HepG2 (cell line): Measurements from ENCODE around the gene POU2AF2. TPM values are rescaled to one million over a fixed set of nuclear protein-coding genes. Genes with fewer than 3 reads are reported as not detected.

Experiments
- CEBPB ChIP-seq: IDR thresholded peaks from 2 replicates; pipeline ENCODE4 v1.6.1; 2011; ENCODE audit warnings: low read depth, low read length, improper control_type of control experiment, borderline replicate concordance
- EP300 ChIP-seq, 3 experiments: sonication (generic) in 1 of 3; formaldehyde crosslinking in 1 of 3; IDR thresholded peaks; 2 replicates each; pipeline versions ENCODE4 v1.5.1 to v1.6.1; 2011 to 2020; ENCODE audit warnings: low read depth in 2 of 3, low read length in 2 of 3, borderline replicate concordance in 1 of 3, improper control_type of control experiment in 1 of 3, mild to moderate bottlenecking in 1 of 3, missing genetic modification reagents in 1 of 3, moderate library complexity in 1 of 3
- FOXP1 ChIP-seq, 2 experiments: fragments of 450-650 bp in 1 of 2; IDR thresholded peaks; 2 replicates each; pipeline ENCODE4 v1.6.1; 2017 to 2018; ENCODE audit warnings: antibody characterized with exemption in 1 of 2
- GLI4 ChIP-seq: sonication (generic); formaldehyde crosslinking; IDR thresholded peaks from 2 replicates; pipeline ENCODE4 v1.5.1; 2020; ENCODE audit warnings: missing genetic modification reagents, mild to moderate bottlenecking, moderate library complexity, borderline replicate concordance
- HDAC2 ChIP-seq: sonication (generic); formaldehyde crosslinking; IDR thresholded peaks from 2 replicates; pipeline ENCODE4 v1.4.0; 2020; ENCODE audit warnings: missing genetic modification reagents
- HNF4A ChIP-seq: sonication (generic); formaldehyde crosslinking; IDR thresholded peaks from 2 replicates; pipeline ENCODE4 v1.4.0; 2020; ENCODE audit warnings: missing genetic modification reagents
- HNF4G ChIP-seq, 2 experiments: sonication (generic) in 1 of 2; formaldehyde crosslinking in 1 of 2; IDR thresholded peaks; 2 replicates each; pipeline versions ENCODE4 v1.4.0 to v1.6.1; 2011 to 2020; ENCODE audit warnings: borderline replicate concordance in 2 of 2, low read depth in 2 of 2, mild to moderate bottlenecking in 2 of 2, low read length in 1 of 2, missing genetic modification reagents in 1 of 2, moderate library complexity in 1 of 2
- MED1 ChIP-seq: sonication (generic); formaldehyde crosslinking; IDR thresholded peaks from 2 replicates; pipeline ENCODE4 v1.4.0; 2020; ENCODE audit warnings: missing genetic modification reagents
- NFRKB ChIP-seq: fragments of 450-650 bp; IDR thresholded peaks from 2 replicates; pipeline ENCODE4 v1.6.1; 2017
- RARG ChIP-seq: sonication (generic); formaldehyde crosslinking; IDR thresholded peaks from 2 replicates; pipeline ENCODE4 v1.4.0; 2020; ENCODE audit warnings: low read depth, mild to moderate bottlenecking, missing genetic modification reagents
- RFX1 ChIP-seq: fragments of 450-650 bp; IDR thresholded peaks from 2 replicates; pipeline ENCODE4 v1.6.1; 2017
- SKI ChIP-seq: fragments of 450-650 bp; IDR thresholded peaks from one replicate; pipeline ENCODE4 v1.6.1; 2018; ENCODE audit warnings: mild to moderate bottlenecking; ENCODE audit not compliant: partially characterized antibody
- SMAD9 ChIP-seq: sonication (generic); formaldehyde crosslinking; IDR thresholded peaks from 2 replicates; pipeline ENCODE4 v1.5.1; 2020; ENCODE audit warnings: mild to moderate bottlenecking, missing genetic modification reagents
- SOX6 ChIP-seq, 2 experiments: fragments of 450-650 bp in 1 of 2; sonication (generic) in 1 of 2; formaldehyde crosslinking in 1 of 2; IDR thresholded peaks; 2 replicates each; pipeline versions ENCODE4 v1.4.0 to v1.6.1; 2017 to 2020; ENCODE audit warnings: antibody characterized with exemption in 1 of 2, mild to moderate bottlenecking in 1 of 2, missing genetic modification reagents in 1 of 2
- TBX2 ChIP-seq: sonication (generic); formaldehyde crosslinking; IDR thresholded peaks from 2 replicates; pipeline ENCODE4 v1.5.0; 2020; ENCODE audit warnings: missing genetic modification reagents, mild to moderate bottlenecking, borderline replicate concordance
- TGIF2 ChIP-seq: IDR thresholded peaks from 2 replicates; pipeline ENCODE4 v1.6.1; 2016; ENCODE audit warnings: control low read depth, missing compliant biosample characterization
- polyA plus RNA-seq, 8 experiments: library from polyadenylated mRNA; depleted of rRNA in 3 of 8; stranded (reverse) in 7 of 8; unstranded in 1 of 8; fragments of >200 nt; fragmentation: Illumina TruSeq in 4 of 8; extraction: Trizol in 4 of 8; gene quantifications; 2 replicates each; pipeline versions ENCODE4 v1.2.1 to v1.2.3, GENCODE V29; 2011 to 2016; ENCODE audit warnings: low read depth in 4 of 8, missing spikeins in 1 of 8, mixed read lengths in 1 of 8; ENCODE audit not compliant: insufficient read depth in 1 of 8
- total RNA-seq, 5 experiments: library from RNA; depleted of rRNA; stranded (reverse); fragments of >200 nt; fragmentation: Illumina TruSeq; extraction: Trizol; gene quantifications; 2 replicates each; pipeline ENCODE4 v1.2.3, GENCODE V29; 2016; ENCODE audit warnings: low read depth in 1 of 5
- TF ChIP-seq, protein P1 (sequence below): sonication (generic); formaldehyde crosslinking; IDR thresholded peaks from 2 replicates; pipeline ENCODE4 v1.9.0; 2021; ENCODE audit warnings: missing genetic modification reagents, borderline replicate concordance
- TF ChIP-seq, protein P2 (sequence below): sonication (generic); formaldehyde crosslinking; IDR thresholded peaks from 2 replicates; pipeline ENCODE4 v1.4.0; 2020; ENCODE audit warnings: mild to moderate bottlenecking, missing genetic modification reagents

POU2AF2 gene
- total and polyA plus RNA-seq, 2 of the 13 experiments (the other 11 are each of a cell fraction or from before 2014, with no cell fraction given): 0.11 TPM; not detected in 1

- TF ChIP-seq, protein P1, sequence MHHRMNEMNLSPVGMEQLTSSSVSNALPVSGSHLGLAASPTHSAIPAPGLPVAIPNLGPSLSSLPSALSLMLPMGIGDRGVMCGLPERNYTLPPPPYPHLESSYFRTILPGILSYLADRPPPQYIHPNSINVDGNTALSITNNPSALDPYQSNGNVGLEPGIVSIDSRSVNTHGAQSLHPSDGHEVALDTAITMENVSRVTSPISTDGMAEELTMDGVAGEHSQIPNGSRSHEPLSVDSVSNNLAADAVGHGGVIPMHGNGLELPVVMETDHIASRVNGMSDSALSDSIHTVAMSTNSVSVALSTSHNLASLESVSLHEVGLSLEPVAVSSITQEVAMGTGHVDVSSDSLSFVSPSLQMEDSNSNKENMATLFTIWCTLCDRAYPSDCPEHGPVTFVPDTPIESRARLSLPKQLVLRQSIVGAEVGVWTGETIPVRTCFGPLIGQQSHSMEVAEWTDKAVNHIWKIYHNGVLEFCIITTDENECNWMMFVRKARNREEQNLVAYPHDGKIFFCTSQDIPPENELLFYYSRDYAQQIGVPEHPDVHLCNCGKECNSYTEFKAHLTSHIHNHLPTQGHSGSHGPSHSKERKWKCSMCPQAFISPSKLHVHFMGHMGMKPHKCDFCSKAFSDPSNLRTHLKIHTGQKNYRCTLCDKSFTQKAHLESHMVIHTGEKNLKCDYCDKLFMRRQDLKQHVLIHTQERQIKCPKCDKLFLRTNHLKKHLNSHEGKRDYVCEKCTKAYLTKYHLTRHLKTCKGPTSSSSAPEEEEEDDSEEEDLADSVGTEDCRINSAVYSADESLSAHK (CRISPR knock-in tag): no peak
- peak; percentile 37; the same call in 1 of the 2 replicates for TF ChIP-seq MED1 (CRISPR knock-in tag)
- peak; percentile 40 to 47; a peak in 1 of 4 replicates for TF ChIP-seq EP300 (IDR thresholded peaks at IDR 0.05; ENCODE audit: low read depth in 2 of 2, low read length in 2 of 2)
- no peak for TF ChIP-seq EP300 (CRISPR knock-in tag; IDR thresholded peaks at IDR 0.05; ENCODE audit: borderline replicate concordance)
- no peak for TF ChIP-seq CEBPB
- TF ChIP-seq HDAC2: 0 out of 2 replicates have a peak, but pooled peaks have one; percentile 16
- peak; percentile 71 for TF ChIP-seq RFX1
- TF ChIP-seq GLI4: no peak
- TF ChIP-seq SKI: no peak
- TF ChIP-seq HNF4A (CRISPR knock-in tag): peak; percentile 88
- TF ChIP-seq RARG (CRISPR knock-in tag): no peak
- TF ChIP-seq FOXP1 (IDR thresholded peaks at IDR 0.05): peak; percentile 86
- peak; percentile 88 for TF ChIP-seq FOXP1 (CRISPR knock-in tag; IDR thresholded peaks at IDR 0.05)
- no peak for TF ChIP-seq SOX6 (IDR thresholded peaks at IDR 0.05)
- peak; percentile 51; the same call in 1 of the 2 replicates for TF ChIP-seq SOX6 (CRISPR knock-in tag; IDR thresholded peaks at IDR 0.05)
- peak; percentile 75 for TF ChIP-seq HNF4G (IDR thresholded peaks at IDR 0.05; ENCODE audit: borderline replicate concordance, low read depth, low read length)
- no peak; the same call in 1 of the 2 replicates for TF ChIP-seq HNF4G (CRISPR knock-in tag; IDR thresholded peaks at IDR 0.05; ENCODE audit: borderline replicate concordance, low read depth)
- TF ChIP-seq, protein P2, sequence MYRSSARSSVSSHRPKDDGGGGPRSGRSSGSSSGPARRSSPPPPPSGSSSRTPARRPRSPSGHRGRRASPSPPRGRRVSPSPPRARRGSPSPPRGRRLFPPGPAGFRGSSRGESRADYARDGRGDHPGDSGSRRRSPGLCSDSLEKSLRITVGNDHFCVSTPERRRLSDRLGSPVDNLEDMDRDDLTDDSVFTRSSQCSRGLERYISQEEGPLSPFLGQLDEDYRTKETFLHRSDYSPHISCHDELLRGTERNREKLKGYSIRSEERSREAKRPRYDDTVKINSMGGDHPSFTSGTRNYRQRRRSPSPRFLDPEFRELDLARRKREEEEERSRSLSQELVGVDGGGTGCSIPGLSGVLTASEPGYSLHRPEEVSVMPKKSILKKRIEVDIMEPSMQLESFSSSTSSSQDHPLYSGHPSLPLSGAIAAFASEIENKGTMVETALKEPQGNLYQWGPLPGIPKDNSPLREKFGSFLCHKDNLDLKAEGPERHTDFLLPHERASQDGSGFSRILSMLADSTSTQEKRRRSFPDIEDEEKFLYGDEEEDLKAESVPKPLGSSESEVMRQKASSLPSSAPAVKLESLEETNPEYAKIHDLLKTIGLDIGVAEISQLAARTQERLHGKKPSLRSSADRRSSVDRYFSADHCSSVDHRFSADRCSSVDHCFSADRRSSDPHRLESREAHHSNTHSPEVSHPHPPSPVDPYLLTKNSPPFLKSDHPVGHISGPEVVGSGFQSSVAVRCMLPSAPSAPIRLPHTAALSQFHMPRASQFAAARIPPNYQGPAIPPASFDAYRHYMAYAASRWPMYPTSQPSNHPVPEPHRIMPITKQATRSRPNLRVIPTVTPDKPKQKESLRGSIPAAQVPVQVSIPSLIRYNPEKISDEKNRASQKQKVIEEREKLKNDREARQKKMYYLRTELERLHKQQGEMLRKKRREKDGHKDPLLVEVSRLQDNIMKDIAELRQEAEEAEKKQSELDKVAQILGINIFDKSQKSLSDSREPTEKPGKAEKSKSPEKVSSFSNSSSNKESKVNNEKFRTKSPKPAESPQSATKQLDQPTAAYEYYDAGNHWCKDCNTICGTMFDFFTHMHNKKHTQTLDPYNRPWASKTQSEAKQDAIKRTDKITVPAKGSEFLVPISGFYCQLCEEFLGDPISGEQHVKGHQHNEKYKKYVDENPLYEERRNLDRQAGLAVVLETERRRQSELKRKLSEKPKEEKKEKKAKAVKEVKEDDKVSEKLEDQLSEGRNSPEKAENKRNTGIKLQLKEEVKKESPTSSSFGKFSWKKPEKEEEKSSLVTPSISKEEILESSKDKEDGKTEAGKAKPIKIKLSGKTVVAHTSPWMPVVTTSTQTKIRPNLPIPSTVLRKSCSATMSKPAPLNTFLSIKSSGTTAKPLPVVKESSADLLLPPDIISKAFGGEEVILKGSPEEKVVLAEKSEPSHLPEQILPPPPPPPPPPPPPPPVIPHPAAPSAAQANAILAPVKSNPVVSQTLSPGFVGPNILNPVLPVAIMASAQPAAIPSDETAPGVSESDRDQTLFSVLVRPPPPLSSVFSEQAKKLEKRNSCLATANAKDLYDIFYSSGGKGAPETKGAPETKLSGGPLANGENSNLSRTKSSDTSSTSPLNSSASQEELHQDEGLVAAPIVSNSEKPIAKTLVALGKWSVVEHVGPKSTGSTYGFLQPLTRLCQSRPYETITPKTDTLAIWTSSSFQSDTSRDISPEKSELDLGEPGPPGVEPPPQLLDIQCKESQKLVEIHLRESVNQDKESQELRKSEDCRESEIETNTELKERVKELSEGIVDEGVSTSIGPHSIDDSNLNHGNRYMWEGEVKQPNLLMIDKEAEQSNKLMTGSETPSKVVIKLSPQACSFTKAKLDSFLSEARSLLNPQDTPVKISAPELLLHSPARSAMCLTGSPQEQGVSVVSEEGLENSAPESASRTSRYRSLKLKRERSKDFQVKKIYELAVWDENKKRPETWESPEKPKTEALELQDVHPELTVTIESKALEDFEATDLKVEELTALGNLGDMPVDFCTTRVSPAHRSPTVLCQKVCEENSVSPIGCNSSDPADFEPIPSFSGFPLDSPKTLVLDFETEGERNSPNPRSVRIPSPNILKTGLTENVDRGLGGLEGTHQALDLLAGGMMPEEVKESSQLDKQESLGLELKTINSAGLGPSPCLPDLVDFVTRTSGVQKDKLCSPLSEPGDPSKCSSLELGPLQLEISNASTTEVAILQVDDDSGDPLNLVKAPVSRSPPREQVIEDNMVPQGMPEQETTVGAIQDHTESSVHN (CRISPR knock-in tag): no peak
- no peak for TF ChIP-seq TGIF2 (CRISPR knock-in tag)
- TF ChIP-seq SMAD9 (CRISPR knock-in tag): no peak
- TF ChIP-seq TBX2 (CRISPR knock-in tag): no peak
- TF ChIP-seq NFRKB: no peak
Measured at GRCh38 chr11:111269146-111269868, 23.8 kb downstream of the POU2AF2 start (continued).
